ENCODE results near the gene RIMBP2.

- TF ChIP-seq CTCF (IDR thresholded peaks at IDR 0.05), result no peak
- no peak for TF ChIP-seq POLR2A (IDR thresholded peaks at IDR 0.05)
- TF ChIP-seq EP300 (IDR thresholded peaks at IDR 0.05), result no peak
Measured at GRCh38 chr12:130431176-130431575, 284.9 kb downstream of the RIMBP2 start.
